Activated CD8-positive, alpha-beta memory T cell treated with anti-CD3 and anti-CD28 coated beads, Interleukin-2, amount 50 U/mL, for 24 hours (primary cell): ENCODE measurements around the gene TNFSF4.

Experiments
- DNase-seq: peaks from one replicate; pipeline ENCODE4 v3.0.0-alpha.2; 2020; ENCODE audit errors: extremely low read depth

The TNFSF4 gene

GRCh38 chr1:173210716-173211231, 3.6 kb upstream of the TNFSF4 start:
- no peak for DNase-seq

GRCh38 chr1:173210283-173210682, 3.2 kb upstream of the TNFSF4 start:
- no peak for DNase-seq

- DNase-seq, result no peak
These were observed 1.7 kb upstream of the TNFSF4 start for GRCh38 chr1:173208868-173209267.

GRCh38 chr1:173208146-173208545, 1.0 kb upstream of the TNFSF4 start:
- no peak for DNase-seq

GRCh38 chr1:173205146-173206051, 1.7 kb downstream of the TNFSF4 start:
- no peak for DNase-seq

GRCh38 chr1:173204693-173205092, 2.4 kb downstream of the TNFSF4 start:
- no peak for DNase-seq

- DNase-seq, result no peak
These were observed 4.5 kb downstream of the TNFSF4 start for GRCh38 chr1:173202424-173203145.

- DNase-seq, result no peak
These were observed 5.2 kb downstream of the TNFSF4 start for GRCh38 chr1:173201969-173202368.

GRCh38 chr1:173195596-173196088, 11.5 kb downstream of the TNFSF4 start:
- DNase-seq, result no peak

- no peak for DNase-seq
These were observed 13.5 kb downstream of the TNFSF4 start for GRCh38 chr1:173193639-173194038.

GRCh38 chr1:173191011-173191705, 16.0 kb downstream of the TNFSF4 start:
- no peak for DNase-seq

GRCh38 chr1:173190101-173190936, 16.8 kb downstream of the TNFSF4 start:
- no peak for DNase-seq

- no peak for DNase-seq
These were observed 19.4 kb downstream of the TNFSF4 start for GRCh38 chr1:173187671-173188237.

- DNase-seq, result no peak
These were observed 25.3 kb downstream of the TNFSF4 start for GRCh38 chr1:173181791-173182190.

- no peak for DNase-seq
These were observed 30.9 kb downstream of the TNFSF4 start for GRCh38 chr1:173176246-173176645.

GRCh38 chr1:173175514-173176145, 31.5 kb downstream of the TNFSF4 start:
- no peak for DNase-seq

GRCh38 chr1:173173388-173173787, 33.7 kb downstream of the TNFSF4 start:
- no peak for DNase-seq

GRCh38 chr1:173171152-173171551, 36.0 kb downstream of the TNFSF4 start:
- DNase-seq, result no peak

GRCh38 chr1:173168941-173169340, 38.2 kb downstream of the TNFSF4 start:
- no peak for DNase-seq

GRCh38 chr1:173164686-173165085, 42.4 kb downstream of the TNFSF4 start:
- DNase-seq, result no peak
